ENCODE results near the gene SLFN12L.
"Not testable (repeated sequence)": the region's sequence is repeated elsewhere in the genome, so short reads cannot be mapped to it uniquely, and the experiment has no call there.

Gene SLFN12L

DNA sequence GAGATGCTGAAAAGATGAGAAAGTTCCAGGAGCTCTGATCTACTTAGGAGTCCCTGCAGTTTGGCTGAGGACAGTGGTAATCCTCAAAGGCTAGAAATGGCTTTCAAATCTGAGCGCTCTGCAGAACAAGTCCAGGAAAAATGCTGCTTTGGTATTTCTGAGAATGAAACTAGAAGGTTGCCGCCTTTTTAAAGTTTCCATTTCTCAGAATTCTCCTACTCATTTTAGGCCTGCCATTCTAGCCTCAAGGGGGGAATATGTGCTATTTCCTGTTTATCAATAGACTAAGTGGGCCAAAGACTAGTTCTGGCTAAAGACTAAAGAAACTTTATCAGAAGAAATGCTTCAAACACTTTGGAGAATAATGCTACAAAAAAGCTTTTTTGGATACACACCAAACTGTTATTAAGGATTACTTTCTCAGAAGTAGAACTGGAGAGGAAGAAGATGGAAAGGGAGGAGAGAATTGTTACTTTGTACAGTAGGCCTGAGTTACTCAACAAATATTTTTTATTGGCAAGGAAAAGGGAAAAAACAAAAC, at the start of gene SLFN12L:
SLFN12L (minus strand) TSS at position 78 of the 541 bp plus-strand sequence. CDS start 15,314 bp downstream, outside the sequence.
- DNase-seq (ENCODE audit: low spot score) = no peak

DNA sequence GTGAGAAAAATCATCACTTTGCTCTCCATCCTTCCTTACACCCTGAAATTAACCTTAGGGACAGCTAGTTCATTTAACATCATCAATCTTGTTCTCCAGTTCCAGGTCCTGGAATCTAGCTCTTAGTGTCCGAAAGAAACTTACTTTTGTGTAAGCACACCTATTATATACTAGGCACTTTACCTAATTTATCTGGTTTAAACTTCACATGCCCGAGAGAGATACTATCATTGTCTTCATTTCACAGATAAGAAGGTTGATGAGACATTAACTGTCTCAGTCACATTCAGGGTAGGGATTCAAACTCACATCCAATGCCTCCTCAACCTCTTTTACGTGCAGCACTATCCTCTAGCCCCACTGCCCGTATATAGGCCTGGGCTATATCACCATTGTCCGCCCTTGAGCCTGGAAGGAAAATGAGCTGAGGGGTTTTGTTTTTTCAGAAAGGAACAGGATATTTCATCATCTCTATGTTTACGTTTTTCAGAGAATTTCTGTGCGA, 49.1 kb upstream of the SLFN12L start:
- peak; percentile 24 for DNase-seq (ENCODE audit: low spot score)

DNA sequence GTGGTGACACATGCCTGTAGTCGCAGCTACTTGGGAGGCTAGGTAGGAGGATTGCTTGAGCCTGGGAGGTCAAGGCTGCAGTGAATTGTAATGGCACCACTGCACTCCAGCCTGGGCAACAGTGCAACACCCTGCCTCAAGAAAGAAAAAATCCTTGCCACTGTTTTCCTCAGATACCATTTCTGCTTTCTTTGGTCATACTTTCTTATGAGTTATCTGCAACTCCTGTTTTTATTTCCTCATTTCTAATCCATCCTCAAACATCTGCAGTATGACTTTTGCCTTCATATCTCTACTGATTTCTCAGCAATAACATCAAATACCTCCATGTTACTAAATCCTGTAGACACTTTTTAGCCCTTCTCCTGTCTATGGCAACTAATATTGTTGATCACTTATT, 46.6 kb upstream of the SLFN12L start:
- no peak for DNase-seq (ENCODE audit: low spot score)

DNA sequence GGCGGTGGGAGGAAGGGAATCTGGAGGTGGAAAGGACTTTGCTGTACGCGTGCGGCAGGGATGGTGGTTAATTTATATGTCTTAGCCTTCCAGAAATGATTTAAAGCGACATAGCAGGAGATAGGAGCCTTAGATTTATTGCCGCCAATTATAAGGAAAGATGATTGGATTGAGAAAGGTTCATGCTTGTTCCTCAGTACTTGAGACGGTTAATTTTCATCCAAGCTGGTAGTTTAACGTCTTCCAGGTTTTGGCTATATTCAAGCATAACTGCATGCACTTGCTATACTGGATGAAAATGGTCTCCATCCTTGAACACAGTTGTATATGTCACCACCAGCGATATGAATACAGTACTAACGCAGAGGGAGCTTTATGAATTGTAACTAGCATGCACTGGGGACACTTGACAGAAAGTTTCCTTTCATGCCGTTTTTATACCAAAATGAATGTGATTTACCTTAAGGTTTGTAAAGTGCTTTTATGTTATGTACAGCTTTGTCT, 41.5 kb upstream of the SLFN12L start:
- no peak for DNase-seq (ENCODE audit: low spot score)

DNA sequence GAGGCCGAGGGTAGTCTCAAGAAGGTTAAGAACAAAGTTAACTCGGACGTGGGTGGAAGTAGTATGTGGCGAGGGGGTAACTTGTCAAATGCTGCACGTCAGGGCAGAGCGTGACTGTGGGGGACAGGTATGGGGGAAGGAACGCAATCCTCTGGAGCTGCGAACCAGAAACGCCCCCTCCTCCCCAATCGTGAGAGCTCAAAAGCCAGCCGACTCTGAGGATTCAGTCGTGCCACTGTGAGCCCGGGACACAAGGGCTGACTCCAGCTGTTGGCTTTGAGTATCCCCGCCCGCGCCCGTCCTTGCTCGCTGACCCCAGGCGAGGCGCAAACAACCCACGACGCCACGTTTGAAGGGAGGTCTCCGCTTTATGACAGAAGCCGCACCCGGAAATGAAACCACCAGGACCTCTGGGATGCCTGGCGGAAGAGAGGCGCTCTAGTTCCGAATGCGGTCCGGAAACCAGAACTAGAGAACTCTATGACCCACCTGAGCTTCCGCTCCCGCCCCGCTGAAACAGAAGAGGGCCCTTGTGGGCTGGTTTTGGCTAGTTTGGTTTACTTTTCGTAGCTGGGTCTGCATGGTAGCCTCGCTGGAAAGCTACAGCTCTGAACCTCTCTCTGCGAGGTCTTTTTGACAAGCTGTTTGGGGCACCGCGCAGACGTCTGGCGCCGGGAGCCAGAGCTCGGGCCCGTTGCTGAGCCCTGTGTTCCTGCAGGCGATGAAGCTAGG, 40.9 kb upstream of the SLFN12L start, which contains the start of gene PEX12:
PEX12 (minus strand) TSS at position 375 of the 732 bp plus-strand sequence. CDS start 550 bp downstream, outside the sequence.
- DNase-seq (ENCODE audit: low spot score) = peak; percentile 81

DNA sequence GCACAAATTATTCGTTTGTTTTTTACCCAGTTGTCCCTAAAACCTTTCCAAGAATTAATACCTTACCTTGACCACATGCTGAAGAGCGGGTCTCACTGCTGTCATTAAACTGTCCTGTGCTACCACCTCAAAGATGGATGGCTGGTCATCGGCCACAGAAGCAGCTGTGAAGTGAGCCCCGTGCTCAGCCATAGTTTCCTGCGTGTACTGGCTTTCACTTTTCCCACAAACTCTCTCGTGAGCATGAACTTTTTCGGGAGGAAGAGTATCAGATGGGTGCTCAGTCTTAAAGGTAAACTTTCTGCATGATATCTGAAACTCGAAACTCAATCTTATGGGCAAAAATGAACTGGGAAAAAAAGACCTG, 40.3 kb upstream of the SLFN12L start:
- no peak for DNase-seq (ENCODE audit: low spot score)

DNA sequence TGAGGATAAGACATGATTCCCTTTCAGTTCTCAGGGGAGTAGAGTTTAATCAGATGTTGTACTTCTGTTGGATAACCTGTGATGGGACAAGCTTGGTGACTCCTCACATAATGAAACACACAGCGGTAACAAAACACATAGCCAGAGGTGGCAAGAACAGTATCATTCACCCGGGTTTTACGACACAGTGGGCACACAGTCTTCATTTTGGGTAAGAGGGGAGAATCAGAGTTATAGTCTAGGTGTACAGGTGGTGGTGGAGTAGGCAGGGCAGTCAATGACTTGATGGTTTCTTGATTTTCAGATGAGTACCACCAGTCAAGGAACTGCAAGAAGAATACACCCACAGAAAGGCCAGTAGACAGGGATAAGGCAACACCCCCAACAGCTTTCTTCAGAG, 38.3 kb upstream of the SLFN12L start:
- no peak for DNase-seq (ENCODE audit: low spot score)

DNA sequence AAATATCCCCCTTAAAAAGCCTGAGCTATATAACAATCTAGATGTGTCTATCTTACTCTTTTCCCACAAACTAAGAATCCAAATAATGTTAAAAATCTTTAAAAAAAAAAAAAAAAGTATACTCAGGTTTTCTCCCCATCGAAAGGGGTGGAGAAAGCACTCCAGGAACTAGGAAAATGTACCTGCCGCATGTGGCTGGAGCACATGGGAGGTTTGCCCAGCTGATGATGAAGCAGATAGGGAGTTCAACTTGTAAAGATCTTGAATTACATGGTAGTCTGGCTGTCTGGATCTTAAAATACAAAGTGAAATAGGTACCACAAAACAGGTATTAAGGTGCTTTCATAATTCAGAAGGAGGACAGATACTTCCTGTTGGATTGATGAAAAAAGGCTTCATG, 31.9 kb upstream of the SLFN12L start:
- no peak for DNase-seq (ENCODE audit: low spot score)

DNA sequence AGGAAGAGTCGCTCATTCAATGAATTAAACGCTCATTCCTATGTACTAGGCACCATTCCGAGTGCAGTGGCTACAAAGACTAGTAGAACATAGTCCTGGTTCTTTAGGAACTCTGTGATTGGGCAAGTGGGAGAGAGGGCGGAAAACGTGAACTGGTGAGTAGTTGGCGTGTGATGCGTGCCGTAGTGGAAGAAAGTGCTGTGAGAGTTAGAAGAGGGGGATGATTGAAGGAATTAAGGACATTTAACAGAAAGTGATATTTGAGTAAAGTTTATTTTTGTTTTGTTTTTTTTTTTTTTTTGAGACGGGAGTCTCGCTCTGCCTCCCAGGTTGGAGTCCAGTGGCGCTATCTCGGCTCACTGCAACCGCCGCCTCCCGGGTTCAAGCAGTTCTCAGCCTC, 31.1 kb upstream of the SLFN12L start:
- DNase-seq (ENCODE audit: low spot score) = no peak

DNA sequence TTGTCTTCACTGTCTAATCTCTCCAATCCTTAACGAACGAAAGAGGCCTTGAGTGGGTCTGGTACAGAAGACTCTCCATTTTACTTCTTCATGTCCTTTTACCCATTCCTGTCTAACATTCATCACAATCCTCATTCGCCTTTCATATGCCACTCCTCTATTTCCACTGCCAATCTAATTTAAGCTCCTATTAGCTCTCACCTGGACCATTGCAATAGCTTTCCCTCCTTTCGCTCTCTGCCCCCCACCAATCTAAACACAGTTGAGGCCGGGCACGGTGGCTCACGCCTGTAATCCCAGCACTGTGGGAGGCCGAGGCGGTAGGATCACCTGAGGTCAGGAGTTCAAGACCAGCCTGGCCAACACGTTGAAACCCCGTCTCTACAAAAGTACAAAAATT, 29.5 kb upstream of the SLFN12L start:
- DNase-seq (ENCODE audit: low spot score) = no peak

DNA sequence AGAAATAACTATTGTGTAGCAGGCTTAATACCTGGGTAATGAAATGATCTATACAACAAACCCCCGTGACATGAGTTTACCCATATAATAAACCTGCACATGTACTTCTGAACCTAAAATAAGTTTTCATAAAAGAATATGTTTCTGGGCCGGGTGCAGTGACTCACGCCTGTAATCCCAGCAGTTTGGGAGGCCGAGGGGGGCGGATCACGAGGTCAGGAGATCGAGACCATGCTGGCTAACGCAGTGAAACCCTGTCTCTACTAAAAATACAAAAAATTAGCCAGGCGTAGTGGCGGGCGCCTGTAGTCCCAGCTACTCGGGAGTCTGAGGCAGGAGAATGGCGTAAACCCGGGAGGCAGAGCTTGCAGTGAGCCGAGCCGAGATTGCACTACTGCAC, 25.7 kb upstream of the SLFN12L start:
- not testable (repeated sequence) for DNase-seq (ENCODE audit: low spot score)

DNA sequence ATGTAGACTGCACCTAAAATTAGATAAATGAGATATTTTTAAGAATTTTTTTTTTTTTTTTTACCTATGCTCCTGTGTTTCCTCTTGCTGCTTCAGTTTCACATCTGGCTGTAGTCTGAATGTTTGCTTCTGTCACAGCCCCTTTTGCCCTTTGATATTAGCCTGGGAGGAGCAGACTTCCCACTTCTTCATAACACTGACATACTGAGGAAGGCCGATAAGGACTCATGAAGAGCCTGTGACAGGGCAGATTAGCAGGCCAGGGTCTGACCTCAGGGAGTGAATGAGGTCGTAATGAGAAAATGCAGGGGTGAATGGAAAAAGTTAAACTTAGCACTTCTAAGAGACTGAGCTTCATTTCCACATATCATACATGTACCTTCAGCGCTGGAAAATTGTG, 23.2 kb upstream of the SLFN12L start, which contains the start of gene SLFN14:
SLFN14 (minus strand) TSS at position 117 of the 400 bp plus-strand sequence. CDS start 2,757 bp downstream, outside the sequence.
- DNase-seq (ENCODE audit: low spot score) = no peak

DNA sequence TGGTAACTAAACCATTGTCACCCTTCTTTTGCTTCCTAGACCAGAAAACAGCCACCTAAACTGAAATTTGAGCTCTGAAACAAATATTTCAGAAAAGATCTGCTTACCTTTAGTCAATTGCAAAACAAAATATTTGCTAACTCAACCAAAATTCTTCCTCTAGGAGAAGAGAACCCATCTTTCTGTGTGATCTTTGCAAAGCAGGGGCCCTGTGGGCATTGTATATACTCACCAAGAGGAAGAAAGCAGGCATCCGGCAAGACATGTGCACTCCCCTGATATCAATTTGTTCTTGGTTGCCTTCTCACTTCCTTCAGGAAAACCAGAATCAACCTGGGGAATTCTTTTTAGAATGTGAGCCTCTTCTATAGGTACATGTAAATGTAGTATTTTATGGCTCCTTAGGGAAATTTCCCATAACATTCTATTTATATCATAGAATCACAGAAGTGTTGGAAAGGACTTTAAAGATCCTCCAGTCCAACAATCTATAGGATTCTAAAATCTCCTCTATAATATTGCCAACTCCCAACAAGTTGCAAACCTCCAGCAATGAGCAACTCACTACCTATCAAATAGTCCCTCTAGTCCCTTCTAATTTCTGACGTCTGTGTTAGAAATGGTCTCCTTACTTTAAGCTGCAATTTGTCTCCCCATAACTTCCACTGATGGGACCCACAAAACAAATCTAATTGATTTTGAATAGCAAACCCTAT, 22.2 kb upstream of the SLFN12L start:
- no peak for DNase-seq (ENCODE audit: low spot score)

DNA sequence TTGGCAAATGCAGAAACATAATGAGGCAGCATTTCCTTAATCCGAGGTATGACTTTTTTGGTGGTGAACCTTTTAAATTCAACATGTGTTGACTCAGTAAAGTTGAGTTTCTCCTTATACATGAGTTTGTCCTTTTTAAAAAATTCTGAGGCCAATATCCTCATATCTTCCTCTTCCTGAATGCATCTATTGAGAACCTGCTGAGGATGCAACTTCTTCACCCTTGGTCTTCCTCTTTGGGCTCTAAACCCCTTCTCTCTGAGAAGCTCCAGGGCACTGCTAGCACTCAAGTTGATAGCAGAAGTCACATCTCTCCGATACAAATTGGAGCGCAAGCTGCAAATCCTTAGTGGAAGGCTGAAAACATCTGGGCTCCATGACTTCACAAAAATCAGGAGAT, 19.9 kb upstream of the SLFN12L start:
- DNase-seq (ENCODE audit: low spot score) = no peak

DNA sequence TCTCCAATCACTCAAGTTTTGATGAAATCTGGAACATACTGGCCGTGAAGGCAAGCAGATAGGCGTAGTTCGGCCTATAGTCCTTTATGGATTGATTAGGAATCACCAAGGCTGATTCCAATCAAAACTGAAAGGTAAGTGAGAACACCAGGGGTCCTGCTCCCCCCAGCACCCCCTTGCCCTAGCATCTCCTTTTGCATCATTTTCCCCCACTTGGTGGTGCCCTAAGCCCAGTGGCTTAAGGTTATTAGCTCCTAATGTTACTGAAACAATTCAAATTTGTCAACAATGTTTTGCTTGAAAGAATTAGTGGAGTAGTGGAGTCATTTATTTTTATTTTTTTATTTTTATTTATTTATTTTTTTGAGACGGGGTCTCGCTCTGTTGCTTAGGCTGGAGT, 18.2 kb upstream of the SLFN12L start:
- no peak for DNase-seq (ENCODE audit: low spot score)

DNA sequence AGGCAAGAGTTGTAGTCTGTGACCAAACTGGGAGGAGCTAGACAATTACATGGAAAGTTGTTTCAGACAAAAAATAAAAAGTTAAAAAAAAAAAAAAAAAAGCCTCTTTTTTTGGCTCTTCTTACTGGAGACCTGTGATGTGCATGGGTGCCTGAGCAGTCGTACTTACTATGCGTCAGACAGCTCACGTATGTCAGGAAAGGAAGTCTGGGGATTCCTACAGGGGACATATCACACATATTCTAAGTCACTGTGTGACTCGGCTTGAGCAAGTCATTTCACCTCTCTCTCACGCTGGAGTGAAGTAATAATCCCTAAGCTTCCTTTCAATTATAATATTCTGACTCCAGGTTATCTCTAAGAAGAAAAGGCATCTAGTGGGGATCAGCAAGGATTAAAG, 17.2 kb upstream of the SLFN12L start:
- no peak for DNase-seq (ENCODE audit: low spot score)

DNA sequence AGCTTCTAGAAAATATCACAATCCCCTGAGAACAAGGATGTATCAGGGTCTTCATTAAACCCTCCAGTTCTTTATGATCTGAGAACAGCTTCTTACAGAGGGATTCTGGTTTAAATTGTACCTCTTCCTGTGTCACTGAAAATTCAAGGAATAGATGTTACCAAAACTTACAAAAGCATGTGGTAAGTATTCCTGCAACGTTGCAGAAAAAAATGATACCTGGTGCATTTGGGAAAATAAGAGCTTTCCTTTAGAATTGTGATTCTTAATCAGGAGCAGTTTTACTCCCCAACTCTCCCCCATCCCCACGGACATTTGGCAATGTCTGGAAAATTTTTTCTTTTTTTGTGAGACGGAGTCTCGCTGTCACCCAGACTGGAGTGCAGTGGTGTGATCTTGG, 15.8 kb upstream of the SLFN12L start:
- no peak for DNase-seq (ENCODE audit: low spot score)

DNA sequence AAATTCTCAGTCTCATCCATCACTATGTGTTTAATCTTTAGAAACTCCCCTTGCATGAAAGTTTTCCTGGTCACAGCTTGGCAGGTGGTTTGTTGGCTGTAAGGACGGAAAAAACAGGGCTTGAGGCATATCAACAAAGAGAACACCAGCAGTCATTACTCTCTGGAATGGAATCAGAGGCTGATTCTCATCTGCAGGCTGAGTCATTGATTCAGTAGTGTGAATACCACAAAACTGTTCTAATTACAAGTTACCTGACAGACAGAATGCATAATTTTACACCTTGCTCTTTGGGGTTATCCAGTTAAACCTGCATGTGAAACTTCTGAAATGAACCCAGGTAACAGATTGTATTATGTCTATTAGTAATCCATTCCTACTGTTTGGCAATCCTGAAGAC, 11.5 kb upstream of the SLFN12L start:
- no peak for DNase-seq (ENCODE audit: low spot score)

DNA sequence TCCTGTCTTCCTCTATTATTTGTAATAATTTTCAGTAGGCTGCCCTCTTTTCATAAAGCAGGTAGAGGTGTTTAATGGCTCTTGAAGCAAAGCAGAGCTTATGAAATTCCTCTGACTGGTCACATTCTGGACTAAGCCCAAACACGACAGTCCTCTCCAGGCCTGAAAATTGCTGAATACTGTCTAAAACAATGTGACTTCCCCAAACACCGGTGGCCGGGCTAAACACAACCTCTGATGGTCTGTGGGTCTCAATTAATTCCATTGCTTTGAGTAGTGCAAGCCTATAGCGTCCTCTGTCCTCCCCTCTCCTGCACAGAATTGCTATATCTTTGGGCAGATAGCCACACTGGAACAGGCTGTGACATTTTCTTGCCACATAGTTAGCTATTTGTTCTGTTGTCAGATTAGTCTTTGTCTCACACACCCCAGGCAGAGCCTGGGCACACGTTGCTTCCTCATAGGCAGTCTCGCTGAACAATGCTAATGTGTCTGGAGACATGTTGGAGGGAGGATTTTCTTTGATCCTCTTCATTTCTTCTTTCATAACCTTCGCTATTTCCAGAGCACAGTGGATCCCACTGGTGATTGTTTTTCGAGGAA, 10.8 kb upstream of the SLFN12L start:
- no peak for DNase-seq (ENCODE audit: low spot score)

DNA sequence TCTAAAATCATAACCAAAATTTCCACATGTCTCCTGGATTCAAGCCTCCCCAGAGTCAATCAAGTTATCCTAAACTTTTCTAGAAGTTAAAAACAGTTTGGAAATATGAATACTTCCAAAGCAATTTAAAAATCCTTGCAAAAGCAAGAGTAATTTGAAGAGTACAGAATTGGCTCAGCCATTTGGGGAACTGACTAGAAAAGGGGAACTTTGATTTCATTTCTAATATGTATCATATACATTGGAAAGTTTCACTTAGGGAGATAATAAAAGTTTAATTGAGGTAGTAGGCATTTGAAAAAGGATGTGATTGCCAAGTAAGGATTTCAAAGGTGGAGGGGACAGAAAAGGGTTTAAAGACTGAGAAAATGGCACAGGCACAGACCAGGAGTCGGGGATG, 9.0 kb upstream of the SLFN12L start:
- DNase-seq (ENCODE audit: low spot score) = no peak

DNA sequence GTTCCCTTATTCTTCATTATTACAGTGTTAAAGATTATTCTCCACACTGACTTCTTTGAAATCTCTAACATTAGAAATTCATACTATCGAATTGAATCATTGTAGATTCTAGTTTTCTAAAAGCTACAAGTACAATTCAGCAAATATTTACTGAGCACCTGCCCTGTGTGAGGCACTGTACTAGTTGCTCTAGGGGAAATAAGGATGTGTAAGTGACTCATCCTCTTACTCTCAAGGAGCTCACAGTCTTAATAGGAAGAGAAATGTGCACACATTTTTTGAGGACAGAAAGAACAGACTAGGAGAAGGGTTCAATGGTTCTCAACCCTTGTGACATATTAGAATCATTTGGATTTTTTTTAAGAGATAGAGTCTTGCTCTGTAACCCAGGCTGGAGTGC, 7.7 kb upstream of the SLFN12L start:
- no peak for DNase-seq (ENCODE audit: low spot score)

DNA sequence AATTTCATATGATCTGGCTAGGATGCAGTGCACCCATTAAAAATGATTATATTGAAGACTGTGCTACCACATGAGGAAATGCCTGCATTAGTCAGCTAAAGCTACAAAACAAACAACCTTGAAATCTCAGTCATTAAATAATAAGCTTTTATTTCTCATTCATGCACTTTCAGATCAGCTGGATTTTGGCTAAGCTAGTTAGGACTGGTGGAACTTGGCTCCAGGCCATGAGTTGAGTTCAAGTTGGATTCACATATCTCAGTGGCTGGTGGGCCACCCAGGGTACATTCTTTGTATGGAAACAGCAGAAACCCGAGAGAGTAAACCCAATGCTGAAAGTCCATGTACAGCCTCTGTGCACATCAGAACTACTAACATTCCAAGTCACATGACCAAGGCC, 6.4 kb upstream of the SLFN12L start:
- DNase-seq (ENCODE audit: low spot score) = no peak
